GM19328 (cell line): ENCODE measurements around the gene ESPN.

Experiments used
- ATAC-seq: cut with Tn5 transposase; IDR thresholded peaks from one replicate; pipeline ENCODE4 v1.9.1; 2021; ENCODE audit warnings: mild to moderate bottlenecking, moderate library complexity; ENCODE audit not compliant: unreplicated experiment

ESPN gene

DNA sequence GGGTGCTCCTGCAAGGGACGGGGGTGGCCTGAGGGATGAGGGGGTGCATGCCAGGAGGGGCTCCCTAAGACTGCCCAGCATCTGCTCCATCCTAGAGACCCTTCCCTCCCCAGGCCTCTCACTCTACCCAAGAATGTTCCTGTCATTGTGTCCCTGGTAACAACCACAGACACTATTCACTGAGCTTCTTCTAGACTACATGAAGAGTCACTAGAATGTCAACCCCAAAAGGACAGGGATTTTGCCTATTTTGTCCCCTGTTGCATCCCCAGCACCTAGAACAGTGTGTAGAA lies 38.5 kb downstream of the ESPN start:
- no peak for ATAC-seq

DNA sequence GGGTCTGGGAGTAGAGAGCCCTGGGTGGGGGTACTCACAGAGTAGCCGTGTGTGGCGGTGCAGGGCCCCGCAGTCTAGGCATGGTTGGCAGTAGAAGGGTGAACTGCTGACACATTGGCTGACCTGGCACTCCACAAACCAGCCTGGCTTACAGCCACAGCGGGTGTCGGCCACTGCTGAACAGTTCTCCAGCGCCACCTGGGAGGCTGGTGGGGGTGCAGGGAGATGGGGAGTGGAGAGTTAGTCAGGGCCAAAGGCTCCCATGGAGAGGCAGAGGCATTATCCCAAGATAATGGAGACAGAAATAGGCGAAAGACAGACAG lies 39.9 kb downstream of the ESPN start:
- ATAC-seq, result no peak

DNA sequence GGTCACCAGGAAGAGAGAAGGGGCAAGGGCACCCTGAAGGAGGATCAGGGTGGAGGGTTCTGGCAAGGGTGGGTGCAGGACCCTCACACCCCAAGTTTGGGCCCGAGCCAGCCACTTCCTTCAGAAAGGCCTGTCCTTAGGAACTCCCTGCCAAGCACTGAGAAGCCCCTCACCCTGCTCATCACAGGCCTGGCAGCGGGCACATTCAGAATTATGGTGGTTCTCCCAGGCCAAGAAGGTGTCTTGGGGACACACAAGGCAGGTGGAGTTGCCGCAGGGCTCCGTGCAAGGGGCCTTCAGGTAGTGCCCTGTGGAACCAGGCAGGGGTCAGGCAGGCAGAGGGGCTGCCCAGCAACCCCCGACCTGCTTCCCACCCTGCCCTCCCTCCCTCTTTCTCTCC lies 40.3 kb downstream of the ESPN start:
- no peak for ATAC-seq

DNA sequence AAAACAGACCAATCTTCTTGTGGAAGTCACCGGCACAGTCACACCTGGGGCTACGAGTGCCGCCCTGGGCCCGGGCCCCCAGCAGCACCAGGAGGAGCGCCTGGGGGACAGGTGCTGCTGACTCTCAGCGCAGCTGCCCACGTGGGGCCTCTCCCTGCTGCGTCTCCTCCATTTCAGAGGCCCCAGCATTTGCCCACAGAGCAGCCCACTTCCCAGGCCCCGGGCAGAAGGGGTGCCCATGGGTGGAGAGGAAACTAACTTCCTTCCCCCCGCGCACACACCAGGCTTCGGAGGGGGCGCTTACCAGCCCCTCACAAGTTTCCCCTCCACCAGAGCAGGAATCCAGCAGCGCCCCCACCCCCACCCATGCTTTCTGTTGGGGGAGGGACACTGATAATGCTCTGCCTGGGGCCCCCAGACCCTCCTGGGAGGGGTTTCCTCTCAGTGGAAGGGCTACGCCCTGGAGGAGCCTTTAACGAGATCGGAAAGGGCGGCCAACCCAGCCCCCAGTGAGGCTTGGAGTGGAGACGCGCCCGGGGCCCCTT lies 41.0 kb downstream of the ESPN start:
- no peak for ATAC-seq

DNA sequence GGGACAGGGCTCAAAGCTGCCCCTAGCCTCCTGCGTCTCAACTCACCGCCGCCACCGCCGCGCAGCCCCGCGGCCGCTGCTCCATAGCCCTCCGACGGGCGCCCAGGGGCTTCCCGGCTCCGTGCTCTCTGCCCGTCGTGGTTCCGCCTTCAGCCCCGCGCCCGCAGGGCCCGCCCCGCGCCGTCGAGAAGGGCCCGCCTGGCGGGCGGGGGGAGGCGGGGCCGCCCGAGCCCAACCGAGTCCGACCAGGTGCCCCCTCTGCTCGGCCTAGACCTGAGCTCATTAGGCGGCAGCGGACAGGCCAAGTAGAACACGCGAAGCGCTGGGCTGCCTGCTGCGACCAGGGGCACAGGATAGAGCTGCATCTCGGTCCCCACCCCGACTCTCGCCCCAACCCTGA lies 41.4 kb downstream of the ESPN start, which contains the start of gene TNFRSF25:
TSS of gene TNFRSF25 (minus strand) at position 151 of the 400 bp plus-strand sequence. CDS start at position 85, 66 bp downstream.
- no peak for ATAC-seq

DNA sequence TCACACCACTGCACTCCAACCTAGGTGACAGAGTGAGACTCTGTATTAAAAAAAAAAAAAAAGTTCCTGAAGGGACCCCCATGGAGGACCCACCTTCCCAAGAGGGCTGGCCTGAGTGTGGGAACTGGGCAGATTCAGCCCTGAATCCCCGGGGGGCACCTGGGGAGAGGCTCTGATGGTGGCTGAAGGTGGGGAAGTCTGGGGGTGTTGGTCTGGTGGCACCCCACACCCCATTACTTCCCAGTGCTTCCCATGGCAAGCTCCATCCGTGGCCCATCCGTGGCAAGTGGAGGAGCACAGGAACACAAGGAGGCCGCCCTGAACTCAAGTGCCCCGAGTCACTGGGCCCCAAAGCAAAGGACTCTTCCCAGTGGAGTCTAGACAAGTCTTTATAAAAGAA lies 42.2 kb downstream of the ESPN start:
- ATAC-seq, result no peak

DNA sequence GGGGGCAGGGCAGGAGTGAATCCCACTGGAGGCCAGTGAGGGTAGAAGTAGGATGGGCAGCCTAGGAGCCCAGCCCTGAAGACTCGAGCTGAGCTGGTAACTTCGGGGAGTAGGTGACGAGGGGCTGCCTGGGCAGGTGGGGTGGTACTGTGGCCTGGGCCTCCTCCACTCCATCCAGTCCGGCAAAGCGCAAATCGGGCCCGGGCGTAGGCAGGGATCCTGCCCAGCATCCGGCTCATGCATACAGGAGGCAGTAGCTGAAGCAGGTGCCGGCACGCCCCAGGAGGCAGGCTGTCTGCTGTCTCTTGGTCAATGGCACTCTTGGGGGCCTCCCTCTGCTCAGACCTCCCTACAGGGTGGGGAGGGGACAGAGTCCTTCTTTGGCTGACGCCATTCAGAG lies 42.6 kb downstream of the ESPN start:
- no peak for ATAC-seq

DNA sequence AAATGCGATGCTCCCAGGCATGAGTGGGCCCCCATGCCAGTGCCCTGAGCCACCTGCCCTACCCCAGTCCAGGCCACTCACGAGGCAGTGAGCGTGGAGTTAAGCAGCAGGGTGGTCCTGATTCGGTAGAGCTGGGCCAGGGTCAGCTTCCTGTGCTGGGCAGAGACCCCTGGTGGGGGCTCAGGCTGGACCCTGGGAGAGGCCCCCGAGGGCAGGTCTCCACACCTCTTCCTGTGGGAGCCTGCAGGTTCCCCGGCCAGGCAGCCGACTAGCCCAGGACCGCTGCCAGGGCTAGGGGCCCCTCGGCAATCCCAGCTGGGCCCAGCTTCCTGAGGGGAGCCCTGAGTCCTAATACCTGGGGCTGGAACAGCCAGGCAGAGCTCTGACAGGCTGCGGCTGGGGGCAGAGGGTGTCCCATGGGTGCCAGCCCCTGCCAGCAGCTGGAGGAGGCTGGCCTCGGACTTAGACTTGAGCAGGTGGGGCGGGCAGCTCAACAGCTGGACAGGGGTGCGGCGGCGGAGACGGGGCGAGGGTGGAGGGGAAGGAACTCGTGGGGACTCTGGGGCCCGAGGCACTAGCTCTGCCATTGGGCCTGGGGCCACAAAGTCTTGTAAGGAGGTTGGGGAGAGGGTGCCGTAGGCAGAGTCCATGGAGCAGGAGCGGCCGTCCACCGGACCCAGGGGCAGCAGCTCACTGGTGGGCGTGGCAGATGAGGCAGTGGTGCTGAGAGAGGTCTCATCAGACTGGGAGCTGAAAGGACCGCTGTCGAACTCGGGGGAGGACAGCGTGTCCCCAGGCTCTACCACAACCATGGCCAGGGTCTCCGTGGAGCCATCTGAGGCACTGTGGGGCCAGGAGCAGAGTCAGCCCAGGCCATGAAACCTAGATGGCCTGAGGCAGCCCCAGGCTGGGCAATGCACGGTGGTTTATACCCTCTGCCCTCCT lies 43.4 kb downstream of the ESPN start:
- ATAC-seq, result no peak

DNA sequence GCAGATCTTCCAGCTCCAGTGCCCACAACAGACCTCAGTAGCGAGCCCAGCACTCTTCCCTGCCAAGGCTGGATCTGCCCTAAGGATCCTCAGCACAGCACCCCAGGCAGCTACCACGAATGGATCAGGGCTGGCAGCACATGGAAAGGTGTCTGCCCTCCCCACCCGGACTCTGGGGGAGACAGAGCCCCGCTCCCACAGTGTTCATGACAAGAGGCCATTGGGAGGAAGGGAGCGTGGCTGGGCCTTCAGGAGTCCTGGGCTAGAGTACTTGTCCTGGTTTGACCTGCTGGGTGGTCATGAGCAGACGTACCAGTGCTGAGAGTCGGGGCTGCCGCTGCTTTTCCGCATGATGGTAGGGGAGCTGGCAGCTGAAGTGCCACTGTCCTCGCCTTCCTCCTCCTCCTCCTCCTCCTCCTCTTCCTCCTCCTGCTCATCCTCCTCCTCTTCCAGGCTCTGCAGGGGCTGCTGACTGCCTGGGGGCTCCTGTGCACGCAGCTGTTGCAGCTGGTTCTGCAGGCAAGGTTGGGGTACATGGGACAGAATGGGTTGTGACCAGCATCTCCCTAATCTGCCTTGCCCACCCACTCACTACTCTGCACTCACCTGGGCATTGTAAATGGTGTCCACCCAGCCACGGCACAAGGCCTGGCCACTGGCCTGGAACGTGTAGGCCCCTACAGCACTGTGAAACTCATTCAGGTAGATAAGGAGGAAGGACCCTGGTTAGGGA lies 44.3 kb downstream of the ESPN start:
- no peak for ATAC-seq

DNA sequence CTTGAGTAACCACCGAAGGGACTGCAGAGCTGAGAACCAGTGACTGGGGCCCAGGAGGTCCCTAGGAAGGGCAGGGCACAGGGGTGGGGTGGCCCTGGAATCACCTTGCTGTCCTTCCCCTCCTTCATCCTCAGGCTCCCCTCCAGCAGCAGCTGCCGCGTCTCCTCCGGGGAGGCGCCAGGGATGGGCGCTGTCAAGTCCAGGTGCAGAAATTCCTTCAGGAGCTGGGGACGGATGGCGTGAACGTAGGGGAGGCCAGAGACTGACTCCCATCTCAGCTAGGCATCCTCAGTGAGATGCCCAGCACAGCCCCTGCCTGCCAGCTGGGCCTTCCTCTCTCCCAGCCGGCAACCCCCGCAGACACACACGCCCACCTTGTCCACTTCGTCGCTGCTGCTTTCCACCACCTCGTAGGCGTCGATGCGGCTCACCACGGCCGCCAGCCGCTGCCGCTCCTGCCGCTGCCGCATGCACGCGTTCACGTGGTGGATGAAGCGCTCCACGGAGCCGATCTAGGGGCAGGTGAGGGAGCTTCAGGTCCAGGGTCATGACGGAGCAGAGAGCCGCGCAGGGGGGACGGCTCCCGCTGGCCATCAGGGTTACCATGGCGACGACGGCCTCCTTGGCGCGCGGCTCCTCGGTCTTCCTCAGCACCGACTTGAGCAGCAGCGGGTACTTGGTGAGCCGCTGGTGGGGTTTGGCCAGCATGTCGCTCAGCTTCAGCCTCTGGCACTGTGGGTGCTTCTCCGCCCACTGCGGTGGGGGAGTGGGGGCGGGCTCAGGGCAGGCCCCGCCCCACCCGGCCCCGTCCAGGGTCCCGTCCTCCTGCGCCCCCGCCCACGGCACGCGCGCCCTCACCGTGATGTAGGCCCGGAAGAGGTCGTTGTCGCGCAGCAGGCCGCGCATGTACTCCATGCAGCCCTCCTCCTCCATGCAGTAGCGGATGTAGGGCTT lies 45.8 kb downstream of the ESPN start:
- ATAC-seq, result no peak

DNA sequence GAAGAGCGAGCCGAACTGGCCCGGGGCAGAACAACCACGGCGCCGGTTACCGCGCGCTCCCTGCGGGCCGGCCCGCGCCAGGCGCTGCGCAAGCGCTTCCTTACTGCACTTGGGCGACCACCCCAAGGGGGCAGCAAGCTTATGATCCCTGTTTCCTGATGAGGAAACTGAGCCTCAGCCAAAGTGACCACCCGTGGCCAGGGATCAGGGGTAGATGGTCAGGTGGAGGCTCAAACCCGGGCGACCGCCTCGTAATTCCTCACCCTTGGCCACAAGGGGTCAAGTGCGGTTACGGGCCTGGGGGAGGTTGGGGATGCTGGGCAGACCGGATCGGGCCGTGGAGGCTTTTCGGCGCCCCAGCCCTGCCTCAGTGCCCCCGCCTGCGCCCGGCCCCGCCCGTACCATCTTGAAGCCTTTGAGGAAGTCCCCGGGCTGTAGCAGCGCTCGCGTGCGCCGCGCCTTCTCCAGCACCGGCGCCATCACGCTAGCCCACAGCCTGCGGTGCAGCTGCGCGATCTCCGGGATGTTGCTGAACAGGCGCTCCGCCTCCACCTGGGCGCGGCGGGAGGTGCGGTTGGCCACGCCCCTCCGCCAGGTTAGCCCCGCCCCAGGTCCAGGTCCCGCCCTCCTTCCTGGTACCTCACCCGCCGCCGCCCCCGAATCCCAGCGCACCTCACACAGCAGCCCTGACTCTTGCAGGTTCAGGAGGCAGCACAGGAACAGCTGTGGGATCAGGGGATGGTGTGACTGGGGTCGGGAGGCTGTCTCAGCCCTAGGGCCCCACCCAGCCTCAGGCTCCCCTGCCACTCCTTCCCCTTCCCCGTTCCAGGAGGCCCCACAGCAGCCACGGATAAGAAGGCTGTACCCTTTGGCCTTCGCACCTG lies 46.8 kb downstream of the ESPN start:
- no peak for ATAC-seq

DNA sequence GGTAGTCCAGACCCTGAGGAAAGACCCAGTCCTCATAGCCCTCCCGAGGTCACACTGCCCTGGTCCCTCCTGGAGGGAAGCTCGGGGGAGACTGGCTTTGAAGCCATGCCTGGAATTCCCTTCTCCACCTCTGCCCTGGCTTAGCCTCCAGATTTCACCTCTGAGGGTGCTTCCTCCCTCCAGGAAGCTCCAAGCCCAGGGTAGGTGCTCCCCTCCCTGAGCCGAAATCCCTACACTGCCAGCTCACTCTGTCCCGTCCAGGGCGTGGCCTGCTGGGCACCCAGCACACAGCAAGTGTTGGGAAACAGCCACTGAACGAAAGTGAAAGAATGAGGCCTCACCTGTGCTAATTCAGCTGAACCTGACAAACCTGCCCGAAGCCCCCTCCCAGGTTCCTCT lies 47.4 kb downstream of the ESPN start:
- no peak for ATAC-seq

DNA sequence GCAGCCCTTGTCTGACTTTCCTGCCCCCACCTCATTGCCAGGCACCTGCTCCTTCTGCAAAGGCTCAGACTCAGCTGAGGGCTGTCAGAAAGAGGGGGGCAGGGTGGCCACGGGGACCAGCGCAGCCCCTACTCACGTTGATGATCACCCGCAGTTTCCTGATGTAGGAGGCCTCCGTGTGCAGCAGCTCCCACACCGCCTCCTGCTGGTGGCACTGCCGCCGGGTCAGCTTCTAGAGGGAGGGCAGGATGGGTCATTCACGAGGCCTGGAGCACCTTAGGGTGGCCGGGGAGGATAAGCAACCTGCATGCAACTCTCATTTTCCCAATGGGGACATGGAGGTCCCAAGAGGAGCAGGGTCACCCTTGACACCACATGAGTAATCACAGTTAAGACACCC lies 47.8 kb downstream of the ESPN start:
- ATAC-seq, result no peak

DNA sequence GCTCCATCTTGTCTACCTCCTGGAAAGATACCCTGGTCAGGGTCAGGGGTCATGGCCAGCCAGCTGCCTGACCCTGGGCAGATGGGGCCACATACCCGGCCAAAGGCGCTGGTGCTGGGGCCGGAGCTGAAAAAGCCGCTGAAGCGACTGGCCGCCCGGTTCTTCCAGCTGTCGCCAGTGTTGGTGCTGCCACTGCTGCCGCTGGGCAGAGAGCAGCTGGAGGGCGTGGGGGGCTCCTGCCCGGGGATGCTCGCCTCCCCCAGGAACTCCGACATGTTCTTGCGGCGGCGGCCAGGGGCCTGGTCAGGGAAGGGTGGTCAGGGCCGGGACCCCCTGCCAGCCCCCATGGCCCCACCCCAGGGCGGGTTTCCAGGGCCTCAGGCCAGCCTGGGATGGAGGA lies 48.6 kb downstream of the ESPN start:
- ATAC-seq, result no peak

DNA sequence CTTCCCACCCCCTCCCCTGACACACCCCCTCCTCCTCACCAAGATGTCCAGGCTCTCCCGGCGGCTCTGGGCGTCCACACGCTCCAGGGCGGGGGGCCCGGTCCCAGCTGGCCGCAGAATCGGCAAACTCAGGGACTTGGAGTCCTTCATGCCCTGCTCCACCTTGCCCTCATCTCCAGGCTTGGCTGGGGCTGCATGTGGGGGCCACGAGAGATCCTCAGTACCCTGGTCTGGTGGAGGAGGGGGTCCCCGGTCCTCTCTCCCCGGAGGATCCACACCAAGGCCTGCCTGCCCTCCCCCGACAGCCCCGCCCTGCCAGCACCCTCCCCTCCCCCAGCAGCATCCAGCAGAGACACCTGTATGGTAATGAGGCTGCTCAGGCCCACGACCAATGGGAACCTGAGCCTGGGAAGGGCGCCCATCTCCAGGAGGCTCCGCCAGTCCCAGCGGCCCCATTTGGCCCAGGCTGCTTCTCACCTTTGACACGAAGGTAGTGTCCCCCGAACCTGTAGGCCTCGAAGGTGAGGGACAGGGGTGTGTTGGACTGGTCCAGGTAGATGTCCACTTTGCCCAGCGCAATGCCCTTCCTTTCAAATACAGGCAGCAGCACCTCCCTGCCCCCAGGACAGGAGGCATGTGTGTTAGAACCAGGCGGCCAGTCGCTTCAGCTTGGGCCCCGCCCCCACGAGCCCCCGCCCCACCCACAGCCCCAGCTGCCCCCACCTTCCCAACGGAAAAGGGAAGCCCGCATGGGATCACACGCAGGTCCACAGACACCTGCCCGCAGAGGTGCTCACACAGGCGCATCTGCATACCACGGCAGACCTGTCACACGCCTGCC lies 49.6 kb downstream of the ESPN start:
- no peak for ATAC-seq

DNA sequence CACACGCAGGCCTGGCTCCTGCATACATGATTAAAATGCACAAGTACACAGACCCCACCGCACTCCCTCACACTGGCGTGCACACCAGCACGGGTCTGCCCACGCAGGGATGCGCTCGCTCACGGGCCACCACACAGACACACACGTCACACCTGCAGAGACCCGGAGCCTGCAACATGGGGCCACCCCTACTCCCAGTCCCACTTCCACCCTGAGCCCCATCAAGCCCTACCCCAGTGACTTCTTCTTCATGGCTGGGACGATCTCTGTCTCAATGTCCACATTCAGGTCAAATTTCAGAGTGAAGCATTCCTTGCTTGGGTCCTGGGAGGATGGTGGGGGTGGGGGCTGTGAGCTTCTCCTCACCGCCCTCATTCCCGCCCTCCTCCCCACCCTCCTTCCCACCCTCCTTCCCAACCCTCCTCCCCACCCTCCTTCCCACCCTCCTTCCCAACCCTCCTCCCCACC lies 50.3 kb downstream of the ESPN start:
- ATAC-seq, result no peak

DNA sequence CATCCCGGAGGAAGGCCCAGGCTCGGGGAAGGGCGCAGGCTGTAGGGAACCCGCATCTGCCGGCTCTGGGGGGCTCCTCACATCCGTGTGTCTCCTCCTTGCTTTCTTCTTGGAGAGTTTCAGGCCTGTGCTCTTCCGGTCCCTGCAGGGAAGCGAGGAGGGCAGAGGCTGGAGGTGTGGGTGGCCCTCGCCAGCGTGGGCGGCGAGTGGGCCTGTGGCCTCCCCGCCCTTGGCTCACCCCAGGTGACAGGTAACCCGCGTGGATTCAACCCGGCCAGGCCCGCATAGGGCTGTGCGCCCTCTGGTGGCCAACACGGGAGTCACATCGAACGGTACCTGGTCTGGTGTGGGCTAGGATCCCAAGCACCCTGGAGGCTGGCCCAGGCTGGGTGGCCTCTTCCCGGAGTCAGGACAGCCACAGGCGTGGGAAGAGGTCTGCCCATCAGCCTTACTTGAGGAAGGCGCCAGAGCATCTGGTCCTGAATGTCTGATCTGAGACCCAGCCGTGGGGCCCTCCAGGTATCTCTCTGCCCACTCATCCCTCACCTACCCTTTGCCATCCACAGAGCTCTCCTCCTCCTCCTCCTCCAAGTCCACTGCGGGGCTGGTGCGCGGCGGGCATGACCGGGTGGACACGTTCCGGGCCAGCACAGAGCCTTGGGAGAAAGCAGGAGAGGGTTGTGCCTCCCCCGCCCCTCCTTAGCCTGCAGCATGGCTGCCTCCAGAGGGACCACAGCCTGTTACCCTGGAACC lies 51.0 kb downstream of the ESPN start:
- ATAC-seq, result no peak

DNA sequence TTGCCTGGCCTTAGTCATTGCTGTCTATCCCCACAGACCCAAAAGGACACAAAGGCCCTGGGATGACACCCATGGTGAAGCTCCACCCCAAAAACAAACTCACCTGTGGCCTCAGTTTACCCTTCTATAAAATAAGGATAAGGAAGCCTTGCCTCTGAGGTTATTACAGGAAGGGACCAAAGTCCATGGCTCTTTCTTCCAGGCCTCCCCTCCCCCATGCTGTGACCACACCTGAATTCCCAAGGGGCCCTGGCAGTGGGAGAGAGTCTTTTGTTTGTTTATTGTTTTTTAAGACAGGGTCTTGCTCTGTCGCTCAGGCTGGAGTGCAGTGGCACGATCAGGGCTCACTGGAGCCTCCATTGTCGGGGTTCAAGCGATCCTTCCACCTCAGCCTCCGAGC lies 51.9 kb downstream of the ESPN start:
- ATAC-seq, result no peak
